ENCODE results near the gene RSPRY1. TPM values are rescaled to one million over a fixed set of nuclear protein-coding genes. Genes with fewer than 3 reads are reported as not detected.

Gene RSPRY1
- total and polyA plus RNA-seq, 2 of the 8 experiments (the other 6 are each of a cell fraction or from before 2014, with no cell fraction given): 11.5 to 32.5 TPM

- H3K9ac ChIP-seq (replicated peaks in 1 of 4; ENCODE audit: extremely low read depth in 1 of 4, low read depth in 3 of 4, low read length in 3 of 4): no peak overlapping the region
- H4K8ac ChIP-seq (ENCODE audit: extremely low read depth, insufficient read depth, low read length): no peak overlapping the region
- H4K20me1 ChIP-seq (replicated peaks in 1 of 2; ENCODE audit: control insufficient read depth in 1 of 2, insufficient read depth in 2 of 2, low read length in 2 of 2): no peaks in the 10 kb centered on the region
- TF ChIP-seq ATF2 (IDR thresholded peaks at IDR 0.05; ENCODE audit: low read length) (no peak), FOSL1 (IDR thresholded peaks at IDR 0.05; ENCODE audit: insufficient read depth, low read depth, low read length) (no peak), RFX5 (IDR thresholded peaks at IDR 0.05; ENCODE audit: borderline replicate concordance, low read depth, low read length) (no peak), NRF1 (IDR thresholded peaks at IDR 0.05; ENCODE audit: low read depth, low read length) (no peak), GABPA (IDR thresholded peaks at IDR 0.05; ENCODE audit: borderline replicate concordance, insufficient read depth, low read length) (no peak)
- TF ChIP-seq, protein P1, sequence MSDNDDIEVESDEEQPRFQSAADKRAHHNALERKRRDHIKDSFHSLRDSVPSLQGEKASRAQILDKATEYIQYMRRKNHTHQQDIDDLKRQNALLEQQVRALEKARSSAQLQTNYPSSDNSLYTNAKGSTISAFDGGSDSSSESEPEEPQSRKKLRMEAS (IDR thresholded peaks at IDR 0.05): no peak
- CTCF ChIA-PET (ENCODE audit: partially characterized antibody): interaction anchor here (0.6 to 1.6 kb wide), 6 partner anchors 10 to 190 kb away, joined by 3 to 4 read pairs (median 3); no protein-coding TSS in a partner anchor
- H3K18ac ChIP-seq (ENCODE audit: extremely low read depth, low read length): no peak overlapping the region
- no peak overlapping the region for H3K27ac ChIP-seq (ENCODE audit: low read depth, low read length)
- H2AK5ac ChIP-seq (ENCODE audit: low read depth, low read length): no peak overlapping the region
- no peaks in the 10 kb centered on the region for H3K79me2 ChIP-seq (ENCODE audit: control insufficient read depth in 1 of 2, insufficient read depth in 2 of 2, low read length in 2 of 2)
- no peak overlapping the region for H2BK15ac ChIP-seq (ENCODE audit: low read length)
- 92% methylated on average over 10 of the region's 10 CpGs; no CpG with 5 or more reads in 1 of the 2 experiments for WGBS, 2 experiments (ENCODE audit: extremely low coverage in 1 of 2, insufficient coverage in 1 of 2, insufficient read length in 1 of 2, insufficient replicate concordance in 2 of 2, low coverage in 1 of 2, low lambda C conversion rate in 2 of 2, missing lambda C conversion rate in 1 of 2)
- H3K27me3 ChIP-seq (replicated peaks in 1 of 4; ENCODE audit: control insufficient read depth in 3 of 4, extremely low read depth in 1 of 4, insufficient read depth in 3 of 4, low read length in 3 of 4): no peaks in the 10 kb centered on the region
- no peaks in the 10 kb centered on the region for H3K9me3 ChIP-seq (ENCODE audit: insufficient read depth in 2 of 2, low read depth in 1 of 2, low read length in 1 of 2)
- H4K91ac ChIP-seq (replicated peaks; ENCODE audit: insufficient read length, low read length): no peak overlapping the region
- DNase-seq (ENCODE audit: low read depth in 1 of 2, low spot score in 2 of 2) (no peak), FAIRE-seq (no peak)
- peaks cover 4 to 9% (median 7%) of the 10 kb centered on the region in 4 experiments; a peak in 5 of 8 replicates for H3K36me3 ChIP-seq (ENCODE audit: control insufficient read depth in 2 of 4, insufficient read depth in 4 of 4, low read length in 3 of 4)
- no peak overlapping the region for H2BK20ac ChIP-seq (ENCODE audit: low read length)
- no peaks in the 10 kb centered on the region for H3K79me1 ChIP-seq (ENCODE audit: low read depth, low read length)
- no peak overlapping the region for H2BK5ac ChIP-seq (ENCODE audit: low read depth, low read length)
- H3K56ac ChIP-seq (replicated peaks; ENCODE audit: insufficient read length, low read depth, low read length): no peak overlapping the region
- no peak overlapping the region for H4K5ac ChIP-seq (ENCODE audit: insufficient read length, low read depth, low read length)
- no peak overlapping the region for H2BK12ac ChIP-seq (ENCODE audit: low read depth, low read length)
- H3K4me3 ChIP-seq (ENCODE audit: extremely low read depth in 1 of 4, insufficient read depth in 2 of 4, low read depth in 3 of 4, low read length in 4 of 4): no peak overlapping the region
- H3K4me1 ChIP-seq (replicated peaks in 1 of 4; ENCODE audit: control insufficient read depth in 3 of 4, insufficient read depth in 4 of 4, low read length in 3 of 4): peaks cover 4 to 14% (median 6%) of the 10 kb centered on the region in 4 experiments
- H3K23me2 ChIP-seq (ENCODE audit: low read depth, low read length): 0 out of 2 replicates have a peak, but pooled peaks cover 2% of the 10 kb centered on the region
- H3K4me2 ChIP-seq (ENCODE audit: insufficient read depth in 1 of 2, low read depth in 2 of 2, low read length in 2 of 2): no peak overlapping the region
- POLR2A ChIA-PET (ENCODE audit: partially characterized antibody): interaction anchor here (1.1 to 1.7 kb wide), 2 partner anchors 10 to 12 kb away, joined by 4 to 6 read pairs; no protein-coding TSS in a partner anchor
- H3K14ac ChIP-seq (ENCODE audit: insufficient read length): no peak overlapping the region
- no peak overlapping the region for H3K4ac ChIP-seq (replicated peaks; ENCODE audit: insufficient read length, low read depth, low read length)
- H2BK120ac ChIP-seq (replicated peaks; ENCODE audit: low read depth, low read length): no peak overlapping the region
- no peak overlapping the region for H2AFZ ChIP-seq (ENCODE audit: low read length)
- no peak overlapping the region for H3K23ac ChIP-seq (ENCODE audit: insufficient read length)
Measured at GRCh38 chr16:57255686-57256415, 69.7 kb downstream of the RSPRY1 start.

Data from H1 (cell line).